HG03280 (cell line): Measurements from ENCODE around the gene PRRG2.

Experiments
- ATAC-seq: cut with Tn5 transposase; IDR thresholded peaks from one replicate; pipeline ENCODE4 v1.9.1; 2021; ENCODE audit warnings: mild to moderate bottlenecking, moderate library complexity; ENCODE audit not compliant: unreplicated experiment

PRRG2 gene

DNA sequence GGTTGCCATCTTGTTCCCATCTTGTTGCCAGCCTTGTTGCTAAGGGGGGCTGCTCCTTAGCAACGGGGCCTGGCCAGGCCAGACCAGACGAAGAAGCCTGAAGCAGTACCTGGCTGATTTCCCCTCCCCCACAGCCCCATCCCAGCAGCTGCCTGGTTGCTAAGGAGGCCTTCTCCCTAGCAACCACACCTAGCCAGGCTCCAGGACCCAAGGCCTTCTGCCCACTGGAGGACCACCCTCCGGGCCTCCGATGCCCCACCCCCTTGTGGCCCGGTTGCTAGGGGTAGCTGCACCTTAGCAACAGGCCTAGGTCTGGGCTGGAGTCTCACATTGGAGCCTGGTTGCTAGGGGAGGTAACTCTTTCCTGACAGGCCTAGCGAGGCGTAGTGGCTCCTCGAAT is 3.9 kb downstream of the PRRG2 start:
- ATAC-seq = no peak

DNA sequence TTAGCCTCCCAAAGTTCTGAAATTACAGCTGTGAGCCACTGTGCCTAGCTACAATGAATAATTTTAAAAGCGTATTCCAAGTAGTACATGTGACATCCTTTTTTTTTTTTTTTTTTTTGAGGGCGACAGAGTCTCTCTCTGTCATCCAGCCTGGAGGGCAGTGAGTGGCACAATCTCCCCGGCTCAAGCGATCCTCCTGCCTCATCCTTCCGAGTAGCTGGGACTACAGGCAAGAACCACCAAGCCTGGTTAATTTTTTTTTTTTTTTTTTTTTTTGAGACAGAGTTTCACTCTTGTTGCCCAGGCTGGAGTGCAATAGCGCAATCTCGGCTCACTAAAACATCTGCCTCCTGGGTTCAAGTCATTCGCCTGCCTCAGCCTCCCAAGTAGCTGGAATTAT is 6.1 kb downstream of the PRRG2 start:
- ATAC-seq = no peak

DNA sequence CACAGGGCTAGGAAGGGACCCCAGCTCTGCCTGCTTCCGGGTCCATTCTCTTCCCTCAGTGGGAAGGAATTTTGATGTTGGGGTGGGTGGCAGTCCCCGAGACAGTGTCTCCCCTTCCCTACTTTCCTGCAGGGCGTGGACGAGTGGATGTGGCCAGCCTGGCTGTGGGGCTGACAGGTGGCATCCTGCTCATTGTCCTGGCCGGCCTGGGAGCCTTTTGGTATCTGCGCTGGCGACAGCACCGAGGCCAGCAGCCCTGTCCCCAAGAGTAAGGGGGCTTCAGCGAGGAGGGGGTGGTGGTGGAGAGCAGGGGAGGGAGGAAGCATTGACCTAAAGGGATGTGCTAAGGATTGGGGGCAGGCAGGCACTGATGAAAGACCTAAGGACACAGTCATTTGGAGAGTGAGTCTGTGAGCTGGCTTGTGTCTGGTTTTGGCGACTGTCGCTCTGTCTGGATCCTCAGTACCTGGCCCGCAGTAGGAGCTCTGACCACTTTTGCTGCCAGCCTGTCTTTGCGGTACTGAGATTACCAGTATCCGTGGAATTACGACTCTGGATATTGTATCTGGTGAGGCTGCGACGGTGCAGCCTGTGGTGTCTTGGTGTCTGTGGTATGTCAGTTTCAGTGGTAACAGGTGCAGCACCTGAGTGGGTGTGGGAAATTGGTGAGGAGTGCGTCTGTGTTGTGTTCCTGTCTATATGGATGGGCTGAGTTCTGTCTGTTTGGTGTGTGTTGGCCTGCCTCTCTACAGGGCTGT is 7.4 kb downstream of the PRRG2 start:
- no peak for ATAC-seq

DNA sequence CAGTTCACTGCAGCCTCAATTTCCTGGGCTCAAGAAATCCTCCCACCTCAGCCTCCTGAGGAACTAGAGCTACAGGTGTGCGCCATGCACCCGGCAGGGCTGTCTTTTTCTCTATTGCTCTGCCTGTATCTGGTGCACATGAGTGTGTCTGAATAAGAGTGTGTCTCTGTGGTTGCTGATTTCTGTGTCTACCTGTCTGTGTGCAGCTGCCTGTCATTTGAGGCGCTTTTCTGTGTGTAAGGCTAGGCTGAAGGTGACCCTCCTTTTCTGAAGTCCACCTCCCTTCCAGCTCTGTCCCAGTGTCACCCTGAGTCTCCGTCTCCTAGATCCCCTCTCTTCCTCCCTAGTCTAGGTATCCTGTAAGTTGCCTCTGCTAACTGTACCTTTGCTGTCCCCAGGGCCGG is 8.4 kb downstream of the PRRG2 start:
- ATAC-seq = no peak

DNA sequence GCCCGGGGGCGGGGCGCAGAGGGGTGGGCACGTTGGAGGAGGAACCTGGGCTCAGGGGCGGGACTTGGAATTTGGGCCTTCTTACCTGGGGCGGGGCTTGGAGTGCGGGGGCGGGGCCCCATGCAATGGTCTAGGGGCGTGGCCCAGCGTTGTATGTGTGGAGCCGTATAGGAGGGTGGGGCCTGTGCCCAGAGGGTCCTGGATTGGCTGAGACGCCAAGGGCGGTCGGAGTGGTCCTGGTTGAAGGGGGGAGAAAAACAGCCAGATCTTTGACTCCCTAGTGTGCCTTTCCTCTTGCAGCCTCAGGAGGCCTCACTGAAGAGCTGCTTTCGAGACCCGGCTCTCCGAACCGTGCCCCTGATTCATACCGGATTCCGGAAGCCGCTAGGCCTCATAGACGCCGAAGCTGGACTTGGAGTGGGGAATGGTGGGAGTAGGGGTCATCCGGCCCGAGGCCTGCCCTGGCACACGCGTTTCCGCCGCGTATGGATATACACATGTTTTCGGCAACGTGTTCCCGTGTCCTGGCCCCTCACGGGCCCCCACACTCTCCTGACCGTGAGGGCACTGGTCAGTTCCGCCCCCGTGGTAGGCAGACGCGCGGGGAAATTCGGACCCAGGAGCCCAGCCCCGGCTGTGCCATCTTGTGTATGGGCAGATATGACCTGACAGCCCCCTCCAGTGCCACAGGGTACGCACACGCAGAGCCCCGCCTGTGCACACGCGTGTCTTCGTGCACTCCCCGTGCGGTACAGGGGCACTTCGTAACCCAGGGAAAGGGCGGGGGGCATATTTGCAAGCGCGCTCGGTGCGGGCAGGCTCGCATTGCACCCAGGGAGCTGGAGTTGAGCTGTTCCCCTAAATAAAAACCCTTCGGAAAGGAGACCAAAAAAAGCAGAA is 9.2 kb downstream of the PRRG2 start:
- peak; percentile 64 for ATAC-seq

DNA sequence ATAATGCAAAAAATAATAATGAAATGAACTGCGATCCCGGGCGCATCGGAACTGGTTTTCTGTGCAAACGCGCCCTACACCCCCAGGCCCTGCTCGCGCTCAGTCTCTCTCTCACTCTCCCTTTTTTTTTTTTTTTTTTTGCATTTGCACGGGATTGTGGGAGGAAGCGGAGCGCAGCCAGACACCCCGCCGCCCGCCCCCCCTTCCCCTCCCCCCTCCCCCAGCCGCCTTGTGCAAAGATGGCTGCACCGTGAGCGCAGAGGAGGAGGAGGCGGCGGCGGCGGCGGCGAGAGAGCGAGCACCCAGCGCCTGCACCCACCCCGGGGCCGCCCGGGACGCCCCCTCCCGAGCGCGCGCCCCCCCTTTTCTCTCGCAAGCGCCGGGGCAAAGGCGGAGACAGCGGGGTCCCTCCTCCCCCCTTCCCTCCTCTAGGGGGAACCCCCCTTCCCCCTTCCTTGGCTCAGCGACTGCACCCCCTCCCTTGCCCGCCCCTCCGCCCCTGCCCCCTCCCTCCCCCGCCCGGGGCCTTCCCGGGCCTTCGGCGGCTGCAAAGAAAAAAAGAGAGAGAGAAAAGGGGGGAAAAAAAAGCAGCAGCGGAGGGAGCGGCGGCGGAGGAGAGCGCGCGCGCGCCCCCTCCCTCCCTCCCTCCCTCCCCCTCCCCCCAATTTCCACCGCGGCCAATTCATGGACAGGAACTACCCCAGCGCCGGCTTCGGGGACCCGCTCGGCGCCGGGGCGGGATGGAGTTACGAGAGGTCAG is 10.0 kb downstream of the PRRG2 start, which contains the start of gene PRR12:
TSS of gene PRR12 (plus strand) at position 212 of the 760 bp plus-strand sequence. CDS start at position 685, 473 bp downstream.
- no peak for ATAC-seq

DNA sequence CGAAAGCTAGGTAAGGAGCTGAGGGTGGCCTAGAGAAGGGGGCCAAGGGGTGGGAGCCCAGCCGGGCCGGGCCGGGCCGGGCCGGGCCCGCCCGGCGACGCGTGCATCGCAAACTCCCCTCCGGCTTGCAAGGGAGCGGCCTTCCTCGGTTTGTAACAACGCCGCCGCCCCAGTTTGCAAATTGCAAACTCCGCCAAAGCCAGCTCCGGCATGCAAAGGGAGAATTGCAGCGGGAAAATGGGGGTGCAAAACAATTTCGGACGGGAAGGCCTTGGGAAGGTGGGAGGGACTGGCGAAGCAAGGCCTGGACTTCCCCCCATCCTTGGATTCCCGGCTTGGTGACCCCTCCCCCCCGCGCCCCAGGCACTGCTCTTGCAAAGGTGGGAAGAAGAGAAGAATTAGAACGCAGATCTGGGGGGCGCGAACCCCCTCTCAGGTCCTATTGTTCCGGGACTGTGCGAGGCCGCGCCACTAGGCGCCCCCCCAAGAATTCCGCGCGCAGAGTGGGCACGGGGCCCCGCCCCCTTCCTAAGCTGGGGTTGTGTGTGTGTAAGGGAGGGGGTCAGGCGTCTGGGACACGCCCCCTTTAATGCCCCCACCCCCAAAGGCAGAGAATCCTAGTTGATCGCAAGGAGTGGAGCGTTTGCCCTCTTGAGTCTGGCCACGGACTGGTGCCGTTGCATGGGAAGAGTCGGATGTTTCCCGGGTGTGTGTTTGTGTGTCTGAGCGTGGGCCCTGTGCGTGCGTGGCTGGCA is 10.8 kb downstream of the PRRG2 start:
- ATAC-seq = no peak

DNA sequence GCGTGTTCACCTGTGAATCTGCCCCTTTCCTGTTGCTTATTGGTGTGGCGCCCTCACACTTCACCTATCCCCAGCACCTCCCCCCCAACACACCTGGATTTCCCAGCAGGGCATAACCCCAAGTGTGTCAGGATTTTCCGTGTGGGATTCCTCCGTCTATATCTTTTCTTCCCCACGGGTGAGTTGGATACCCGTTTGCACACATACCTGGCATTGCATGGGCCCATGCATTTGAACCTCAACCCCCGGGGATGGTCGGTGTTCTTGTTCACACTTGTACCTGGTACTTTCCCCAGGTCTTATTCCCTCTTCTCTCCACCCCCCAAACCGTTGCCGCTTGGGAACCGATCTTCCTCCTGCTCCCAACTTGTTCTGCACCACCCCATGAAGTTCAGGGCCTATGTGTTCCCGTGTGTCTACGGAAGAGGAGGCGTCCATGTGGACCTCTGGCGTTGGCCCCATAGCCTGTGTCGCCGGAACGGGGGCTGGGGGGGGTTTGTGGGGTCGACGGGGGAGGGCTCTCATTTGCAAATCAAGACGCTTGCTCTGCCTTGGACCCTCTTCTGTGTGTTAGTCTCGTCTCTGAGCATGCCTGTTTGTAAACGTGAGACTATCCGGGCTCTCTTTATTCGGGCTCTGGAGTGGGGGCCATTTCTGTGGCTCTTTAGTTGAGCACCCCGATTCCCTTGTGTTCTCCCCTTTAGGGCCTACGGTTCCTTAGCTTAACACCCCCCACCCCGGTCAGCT is 11.5 kb downstream of the PRRG2 start:
- ATAC-seq = no peak

DNA sequence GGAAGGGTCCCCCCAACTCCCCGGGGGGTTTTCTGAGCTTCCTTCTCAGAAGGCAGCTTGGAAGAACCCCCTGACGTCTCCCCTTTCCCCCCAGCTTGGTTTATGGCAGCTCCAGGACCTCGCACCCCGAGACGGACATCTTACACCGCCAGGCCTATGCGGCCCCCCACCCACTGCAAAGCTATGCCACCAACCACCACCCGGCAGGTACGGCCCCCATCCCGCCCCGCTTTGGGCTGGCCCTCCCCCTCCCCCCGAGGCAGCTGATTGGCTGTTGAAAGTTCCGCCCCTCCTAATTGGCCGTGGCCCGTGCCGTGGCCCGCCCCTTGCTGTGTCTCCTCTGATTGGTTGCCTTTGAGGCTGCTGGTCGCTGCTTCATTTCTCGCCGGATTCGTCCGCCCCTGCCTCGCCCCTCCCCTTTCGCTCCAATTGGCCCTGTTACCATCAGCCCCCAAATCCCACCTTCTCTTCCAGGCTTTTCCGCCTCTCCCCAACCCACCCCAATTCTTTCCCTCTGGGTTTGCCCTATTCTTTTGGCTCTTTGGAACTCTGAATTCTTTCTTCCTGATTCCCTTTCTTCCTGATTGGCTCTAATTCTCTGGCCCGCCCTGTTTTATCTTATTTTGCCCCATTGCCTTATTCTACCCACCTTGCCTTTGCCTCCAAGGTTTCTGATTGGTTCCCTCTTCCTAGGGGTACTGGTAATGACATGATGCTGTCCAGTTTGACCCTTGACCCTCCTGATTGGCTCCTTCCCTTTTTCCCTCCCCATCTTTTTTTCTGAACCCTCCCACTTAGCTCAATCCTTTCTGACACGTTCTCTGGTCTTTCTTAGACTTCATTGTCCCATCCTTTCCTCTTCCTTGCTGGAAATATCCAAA is 12.4 kb downstream of the PRRG2 start:
- peak; percentile 46 for ATAC-seq

DNA sequence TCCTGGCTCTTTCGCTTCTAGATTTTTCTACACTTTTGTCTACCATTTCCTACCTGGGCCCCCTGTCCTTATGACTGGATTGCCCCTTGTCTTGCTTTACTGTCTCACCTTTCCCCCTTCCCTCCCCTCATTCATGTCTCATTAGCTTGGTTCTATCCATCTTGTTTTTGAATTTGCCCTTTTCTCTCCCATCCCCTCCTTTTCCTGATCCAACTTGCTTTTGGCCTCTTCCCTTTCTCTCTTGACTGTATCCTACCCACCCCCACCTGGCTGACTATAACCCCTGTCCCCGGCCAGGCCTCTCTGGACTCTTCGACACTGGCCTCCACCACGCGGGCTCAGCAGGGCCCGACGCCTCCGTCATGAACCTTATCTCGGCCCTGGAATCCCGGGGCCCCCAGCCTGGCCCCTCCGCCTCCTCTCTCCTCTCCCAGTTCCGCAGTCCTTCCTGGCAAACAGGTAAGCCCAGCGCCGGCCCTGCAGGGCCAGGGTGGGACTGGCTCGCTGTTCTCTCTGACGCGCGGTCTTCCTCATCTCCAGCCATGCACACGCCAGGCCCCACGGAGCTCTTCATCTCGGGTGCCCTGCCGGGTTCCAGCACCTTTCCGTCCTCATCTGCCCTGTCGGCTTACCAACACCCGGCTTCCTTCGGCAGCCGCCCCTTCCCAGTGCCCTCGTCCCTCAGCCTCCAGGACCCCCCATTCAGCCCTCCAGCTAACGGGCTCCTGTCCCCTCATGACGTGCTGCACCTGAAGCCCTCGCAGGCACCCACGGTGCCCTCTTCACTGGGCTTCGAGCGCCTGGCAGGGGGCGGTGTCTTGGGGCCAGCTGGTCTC is 13.3 kb downstream of the PRRG2 start:
- ATAC-seq = no peak

DNA sequence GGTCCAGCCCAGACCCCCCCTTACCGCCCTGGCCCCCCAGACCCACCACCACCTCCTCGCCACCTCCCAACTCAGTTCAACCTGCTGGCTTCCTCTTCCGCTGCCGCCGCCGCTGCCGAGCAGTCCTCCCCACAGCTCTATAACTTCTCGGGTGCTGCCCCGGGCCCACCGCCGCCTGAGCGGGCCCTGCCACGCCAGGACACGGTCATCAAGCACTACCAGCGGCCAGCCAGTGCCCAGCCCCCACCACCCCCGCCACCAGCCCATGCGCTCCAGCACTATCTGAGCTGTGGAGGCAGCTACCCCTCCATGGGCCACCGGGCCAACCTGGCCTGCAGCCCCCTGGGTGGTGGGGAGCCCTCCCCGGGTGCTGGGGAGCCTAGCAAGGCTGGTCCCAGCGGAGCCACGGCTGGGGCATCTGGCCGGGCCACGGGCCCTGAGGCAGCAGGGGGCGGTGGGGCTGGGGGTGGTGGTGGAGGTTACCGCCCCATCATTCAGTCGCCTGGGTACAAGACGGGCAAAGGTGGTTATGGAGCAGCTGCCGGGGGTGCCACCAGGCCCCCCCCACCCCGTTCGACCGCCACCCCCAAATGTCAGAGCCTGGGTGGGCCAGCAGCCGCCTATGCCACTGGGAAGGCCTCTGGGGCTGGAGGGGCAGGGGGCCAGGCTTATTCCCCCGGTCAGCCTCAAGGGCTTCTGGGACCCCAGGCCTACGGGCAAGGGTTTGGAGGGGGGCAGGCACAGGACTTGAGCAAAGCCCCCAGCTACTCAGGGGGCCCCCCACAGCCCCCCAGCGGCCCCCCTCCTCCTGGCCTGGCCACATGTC is 14.1 kb downstream of the PRRG2 start:
- ATAC-seq = no peak

DNA sequence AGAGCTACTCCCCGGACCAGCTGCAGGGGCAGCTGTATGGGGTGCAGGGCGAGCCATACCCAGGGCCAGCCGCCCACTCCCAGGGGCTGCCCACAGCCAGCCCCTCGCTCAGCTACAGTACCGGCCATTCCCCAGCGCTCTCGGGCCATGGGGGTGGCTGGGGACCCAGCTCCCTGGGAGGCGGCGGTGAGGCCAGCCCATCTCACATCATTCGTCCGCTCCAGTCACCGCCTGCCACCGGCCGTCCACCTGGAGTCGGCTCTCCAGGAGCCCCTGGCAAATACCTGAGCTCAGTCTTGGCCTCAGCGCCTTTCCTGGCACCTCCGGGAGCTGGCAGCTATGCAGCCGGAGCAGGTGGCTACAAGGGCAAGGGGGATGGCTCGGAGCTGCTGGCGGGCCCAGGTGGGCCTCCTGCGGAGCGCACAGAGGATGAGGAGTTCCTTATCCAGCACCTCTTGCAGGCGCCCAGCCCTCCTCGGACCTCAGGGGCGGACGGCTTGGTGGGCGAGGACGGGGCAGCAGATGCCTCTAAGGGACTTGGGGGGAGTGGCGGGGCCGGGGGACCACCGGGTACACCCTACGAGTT is 14.8 kb downstream of the PRRG2 start:
- no peak for ATAC-seq

DNA sequence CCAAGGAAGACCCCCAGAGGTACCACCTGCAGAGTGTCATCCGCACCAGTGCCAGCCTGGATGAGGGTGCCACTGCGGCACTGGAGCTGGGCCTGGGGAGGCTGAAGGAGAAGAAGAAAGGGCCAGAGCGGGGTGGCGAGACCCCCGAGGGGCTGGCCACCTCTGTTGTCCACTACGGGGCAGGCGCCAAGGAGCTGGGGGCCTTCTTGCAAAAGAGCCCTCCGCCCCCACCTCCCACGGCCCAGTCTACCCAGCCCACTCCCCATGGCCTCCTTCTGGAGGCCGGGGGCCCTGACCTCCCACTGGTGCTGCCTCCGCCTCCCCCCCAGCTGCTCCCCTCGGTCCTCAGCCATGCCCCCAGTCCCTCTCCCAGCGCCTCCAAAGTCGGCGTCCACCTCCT is 15.3 kb downstream of the PRRG2 start:
- no peak for ATAC-seq

DNA sequence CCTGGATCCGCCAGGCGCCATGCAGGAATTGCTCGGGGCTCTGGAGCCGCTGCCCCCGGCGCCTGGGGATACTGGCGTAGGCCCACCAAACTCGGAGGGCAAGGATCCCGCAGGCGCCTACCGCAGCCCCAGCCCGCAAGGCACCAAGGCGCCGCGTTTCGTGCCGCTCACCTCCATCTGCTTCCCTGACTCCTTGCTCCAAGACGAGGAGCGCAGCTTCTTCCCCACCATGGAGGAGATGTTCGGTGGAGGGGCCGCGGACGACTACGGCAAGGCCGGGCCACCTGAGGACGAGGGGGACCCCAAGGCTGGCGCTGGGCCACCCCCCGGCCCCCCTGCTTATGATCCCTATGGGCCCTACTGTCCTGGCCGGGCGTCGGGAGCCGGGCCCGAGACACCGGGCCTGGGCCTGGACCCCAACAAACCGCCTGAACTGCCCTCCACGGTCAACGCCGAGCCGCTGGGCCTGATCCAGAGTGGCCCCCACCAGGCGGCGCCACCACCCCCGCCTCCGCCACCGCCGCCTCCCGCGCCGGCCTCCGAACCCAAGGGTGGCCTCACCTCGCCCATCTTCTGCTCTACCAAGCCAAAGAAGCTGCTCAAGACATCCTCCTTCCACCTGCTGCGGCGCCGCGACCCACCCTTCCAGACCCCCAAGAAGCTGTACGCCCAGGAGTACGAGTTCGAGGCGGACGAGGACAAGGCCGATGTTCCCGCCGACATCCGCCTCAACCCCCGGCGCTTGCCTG is 16.0 kb downstream of the PRRG2 start:
- ATAC-seq = no peak

DNA sequence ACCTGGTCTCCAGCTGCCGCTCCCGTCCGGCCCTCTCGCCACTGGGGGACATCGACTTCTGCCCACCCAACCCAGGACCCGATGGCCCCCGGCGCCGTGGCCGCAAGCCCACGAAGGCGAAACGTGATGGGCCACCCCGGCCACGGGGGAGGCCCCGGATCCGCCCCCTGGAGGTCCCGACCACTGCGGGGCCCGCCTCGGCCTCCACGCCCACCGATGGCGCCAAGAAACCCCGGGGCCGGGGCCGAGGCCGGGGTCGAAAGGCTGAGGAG is 16.5 kb downstream of the PRRG2 start:
- ATAC-seq = no peak
